ENCODE results near the gene CDH8.

The CDH8 gene

DNA sequence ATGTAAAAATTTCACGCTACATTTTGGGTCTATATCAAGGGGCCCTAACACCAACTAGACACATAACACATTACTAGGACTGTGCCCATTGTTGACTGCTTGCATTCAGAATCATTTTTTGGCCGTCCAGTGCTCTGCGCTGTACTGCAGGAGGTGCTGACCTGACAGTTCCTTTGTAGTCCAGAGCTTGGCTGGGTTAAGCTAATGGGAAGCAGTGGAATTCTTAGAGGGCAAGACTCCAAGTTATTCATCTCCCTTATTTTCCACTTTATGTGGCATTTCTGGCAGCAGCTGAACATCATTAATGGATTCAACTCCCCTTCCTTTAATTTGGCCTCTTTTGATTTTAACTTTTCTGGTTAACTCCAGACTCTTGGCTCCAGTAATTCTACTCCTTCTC lies 351.7 kb downstream of the CDH8 start:
- Histone ChIP-seq H3K4me3 (ENCODE audit: insufficient read depth, low read length, poor library complexity, severe bottlenecking) (no peak overlapping the region), H2AFZ (ENCODE audit: low read depth, low read length, severe bottlenecking) (no peak overlapping the region), H3F3A (ENCODE audit: insufficient read depth) (no peaks in the 10 kb centered on the region), H3K9ac (ENCODE audit: low read length) (no peak overlapping the region), H3K4me2 (ENCODE audit: low read depth, low read length, poor library complexity, severe bottlenecking) (no peak overlapping the region), H3K27ac (ENCODE audit: low read depth, low read length) (no peak overlapping the region), H3K27me3 (ENCODE audit: low read length) (no peaks in the 10 kb centered on the region), H4K20me1 (ENCODE audit: low read depth, low read length) (no peaks in the 10 kb centered on the region), H3K79me2 (ENCODE audit: insufficient read depth, low read length) (no peaks in the 10 kb centered on the region), H3K9me2 (replicated peaks; ENCODE audit: insufficient read depth, low read length) (no peaks in the 10 kb centered on the region), H3K9me3 (ENCODE audit: insufficient read depth, low read length) (no peaks in the 10 kb centered on the region), H3K36me3 (ENCODE audit: low read length) (no peaks in the 10 kb centered on the region)
- TF ChIP-seq EZH2phosphoT487 (conservative IDR thresholded peaks at IDR 0.05; ENCODE audit: low read length) (no peak), CTCF (IDR thresholded peaks at IDR 0.05; ENCODE audit: insufficient read depth, low read length, poor library complexity, severe bottlenecking) (no peak)

- no peaks in the 10 kb centered on the region for H3K79me2 ChIP-seq (ENCODE audit: insufficient read depth, low read length)
- H3K4me3 ChIP-seq (ENCODE audit: insufficient read depth, low read length, poor library complexity, severe bottlenecking): no peak overlapping the region
- H3K9ac ChIP-seq (ENCODE audit: low read length): no peak overlapping the region
- H3K9me2 ChIP-seq (replicated peaks; ENCODE audit: insufficient read depth, low read length): no peaks in the 10 kb centered on the region
- H2AFZ ChIP-seq (ENCODE audit: low read depth, low read length, severe bottlenecking): no peak overlapping the region
- no peaks in the 10 kb centered on the region for H4K20me1 ChIP-seq (ENCODE audit: low read depth, low read length)
- no peaks in the 10 kb centered on the region for H3K36me3 ChIP-seq (ENCODE audit: low read length)
- TF ChIP-seq EZH2phosphoT487 (conservative IDR thresholded peaks at IDR 0.05; ENCODE audit: low read length) (no peak), CTCF (IDR thresholded peaks at IDR 0.05; ENCODE audit: insufficient read depth, low read length, poor library complexity, severe bottlenecking) (no peak)
- no peaks in the 10 kb centered on the region for H3F3A ChIP-seq (ENCODE audit: insufficient read depth)
- no peak overlapping the region for H3K27ac ChIP-seq (ENCODE audit: low read depth, low read length)
- no peak overlapping the region for H3K4me2 ChIP-seq (ENCODE audit: low read depth, low read length, poor library complexity, severe bottlenecking)
- H3K27me3 ChIP-seq (ENCODE audit: low read length): no peaks in the 10 kb centered on the region
- no peaks in the 10 kb centered on the region for H3K9me3 ChIP-seq (ENCODE audit: insufficient read depth, low read length)
Observed at GRCh38 chr16:61681673-61682072, 354.6 kb downstream of the CDH8 start.

DNA sequence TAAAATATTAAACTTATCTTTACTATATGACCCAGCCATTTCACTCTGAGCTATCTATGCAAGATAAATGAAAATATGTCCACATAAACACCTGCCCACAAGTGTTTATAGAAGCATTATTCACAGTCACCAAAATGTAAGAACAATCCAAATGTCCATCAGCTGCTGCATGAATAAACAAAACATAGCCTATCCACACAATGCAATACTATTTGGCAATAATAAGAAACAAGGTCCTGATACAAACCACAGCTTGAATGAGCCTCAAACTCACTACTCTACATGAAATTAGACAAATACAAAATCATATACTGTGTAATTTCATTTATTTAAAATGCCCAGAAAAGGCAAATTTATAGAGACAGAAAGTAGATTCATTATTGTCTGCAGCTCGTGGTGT lies 355.1 kb downstream of the CDH8 start:
- no peak overlapping the region for H3K4me2 ChIP-seq (ENCODE audit: low read depth, low read length, poor library complexity, severe bottlenecking)
- no peaks in the 10 kb centered on the region for H3K9me3 ChIP-seq (ENCODE audit: insufficient read depth, low read length)
- no peak overlapping the region for H3K27ac ChIP-seq (ENCODE audit: low read depth, low read length)
- H3K9ac ChIP-seq (ENCODE audit: low read length): no peak overlapping the region
- no peaks in the 10 kb centered on the region for H3K36me3 ChIP-seq (ENCODE audit: low read length)
- no peaks in the 10 kb centered on the region for H3K27me3 ChIP-seq (ENCODE audit: low read length)
- no peak for TF ChIP-seq CTCF (IDR thresholded peaks at IDR 0.05; ENCODE audit: insufficient read depth, low read length, poor library complexity, severe bottlenecking)
- no peak for TF ChIP-seq EZH2phosphoT487 (conservative IDR thresholded peaks at IDR 0.05; ENCODE audit: low read length)
- H4K20me1 ChIP-seq (ENCODE audit: low read depth, low read length): no peaks in the 10 kb centered on the region
- no peak overlapping the region for H3K4me3 ChIP-seq (ENCODE audit: insufficient read depth, low read length, poor library complexity, severe bottlenecking)
- no peaks in the 10 kb centered on the region for H3K9me2 ChIP-seq (replicated peaks; ENCODE audit: insufficient read depth, low read length)
- no peaks in the 10 kb centered on the region for H3K79me2 ChIP-seq (ENCODE audit: insufficient read depth, low read length)
- H2AFZ ChIP-seq (ENCODE audit: low read depth, low read length, severe bottlenecking): no peak overlapping the region
- no peaks in the 10 kb centered on the region for H3F3A ChIP-seq (ENCODE audit: insufficient read depth)

GRCh38 chr16:61678182-61678581 lies 358.1 kb downstream of the CDH8 start:
- Histone ChIP-seq H3K4me3 (ENCODE audit: insufficient read depth, low read length, poor library complexity, severe bottlenecking) (no peak overlapping the region), H3K9ac (ENCODE audit: low read length) (no peak overlapping the region), H3K4me2 (ENCODE audit: low read depth, low read length, poor library complexity, severe bottlenecking) (no peak overlapping the region), H3K27me3 (ENCODE audit: low read length) (no peaks in the 10 kb centered on the region), H3K9me2 (replicated peaks; ENCODE audit: insufficient read depth, low read length) (no peaks in the 10 kb centered on the region), H3K9me3 (ENCODE audit: insufficient read depth, low read length) (no peaks in the 10 kb centered on the region), H3K79me2 (ENCODE audit: insufficient read depth, low read length) (no peaks in the 10 kb centered on the region), H3F3A (ENCODE audit: insufficient read depth) (no peaks in the 10 kb centered on the region), H3K36me3 (ENCODE audit: low read length) (no peaks in the 10 kb centered on the region), H3K27ac (ENCODE audit: low read depth, low read length) (no peak overlapping the region), H4K20me1 (ENCODE audit: low read depth, low read length) (no peaks in the 10 kb centered on the region), H2AFZ (ENCODE audit: low read depth, low read length, severe bottlenecking) (no peak overlapping the region)
- TF ChIP-seq CTCF (IDR thresholded peaks at IDR 0.05; ENCODE audit: insufficient read depth, low read length, poor library complexity, severe bottlenecking) (no peak), EZH2phosphoT487 (conservative IDR thresholded peaks at IDR 0.05; ENCODE audit: low read length) (no peak)
